Myocyte (in vitro differentiated cells): ENCODE data around the gene NF2. TPM values are rescaled to one million over a fixed set of nuclear protein-coding genes. Genes with fewer than 3 reads are reported as not detected.

ENCODE experiments used
- DNase-seq: peaks from one replicate; pipeline ENCODE4 v3.0.0-alpha.2; 2012; ENCODE audit warnings: low read depth
- total RNA-seq: library from RNA; depleted of rRNA; stranded (reverse); fragments of >200 nt; gene quantifications from 2 replicates; pipeline ENCODE4 v1.2.3, GENCODE V29; 2014

Gene NF2
- total RNA-seq, 1 donor from 2014 or later, result 71.1 TPM

DNA sequence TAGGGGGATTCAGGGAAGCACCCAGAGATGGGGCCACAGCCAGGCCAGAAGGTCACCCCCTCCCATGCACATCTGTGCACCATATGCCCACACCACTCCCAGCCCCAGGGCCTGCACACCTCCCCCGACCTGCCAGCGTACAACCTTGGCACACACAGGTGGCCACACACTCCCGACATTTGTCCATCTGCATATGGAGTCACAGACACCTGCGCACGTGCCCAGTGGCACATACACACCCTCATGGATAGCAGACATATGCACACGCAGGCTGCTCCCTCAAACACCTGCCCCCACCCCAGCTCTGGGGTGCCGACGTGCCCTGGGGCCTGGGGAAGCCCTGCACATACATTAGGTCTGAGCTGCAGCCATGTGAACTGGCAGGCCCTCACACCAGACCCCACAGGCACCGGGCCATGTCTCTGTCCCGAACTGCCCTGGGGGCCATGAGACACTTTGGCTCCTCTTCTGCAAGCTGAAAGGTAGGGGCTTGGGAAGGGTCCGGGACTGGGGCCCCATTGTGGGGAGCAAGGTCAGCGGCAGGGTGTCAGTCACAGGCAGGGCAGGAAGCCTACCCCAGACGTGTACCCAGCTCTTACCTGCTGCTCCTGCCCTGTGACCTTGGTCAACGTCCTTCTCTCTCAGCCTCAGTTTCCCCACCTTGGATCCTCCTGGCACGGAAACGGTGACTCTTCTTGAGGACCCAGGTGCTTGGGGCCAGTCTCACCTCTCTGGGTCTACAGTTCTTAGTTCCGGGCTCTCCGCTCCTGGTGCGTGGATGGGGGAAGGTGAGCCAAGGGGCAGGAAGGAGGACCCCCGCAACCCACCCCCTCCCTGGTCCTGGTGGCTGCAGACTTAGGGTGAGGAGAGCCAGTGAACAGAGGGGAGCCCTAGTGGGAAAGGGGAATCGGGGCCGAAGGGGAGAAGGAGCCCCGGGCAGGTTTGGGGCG is 115.8 kb downstream of the NF2 start:
- no peak for DNase-seq

DNA sequence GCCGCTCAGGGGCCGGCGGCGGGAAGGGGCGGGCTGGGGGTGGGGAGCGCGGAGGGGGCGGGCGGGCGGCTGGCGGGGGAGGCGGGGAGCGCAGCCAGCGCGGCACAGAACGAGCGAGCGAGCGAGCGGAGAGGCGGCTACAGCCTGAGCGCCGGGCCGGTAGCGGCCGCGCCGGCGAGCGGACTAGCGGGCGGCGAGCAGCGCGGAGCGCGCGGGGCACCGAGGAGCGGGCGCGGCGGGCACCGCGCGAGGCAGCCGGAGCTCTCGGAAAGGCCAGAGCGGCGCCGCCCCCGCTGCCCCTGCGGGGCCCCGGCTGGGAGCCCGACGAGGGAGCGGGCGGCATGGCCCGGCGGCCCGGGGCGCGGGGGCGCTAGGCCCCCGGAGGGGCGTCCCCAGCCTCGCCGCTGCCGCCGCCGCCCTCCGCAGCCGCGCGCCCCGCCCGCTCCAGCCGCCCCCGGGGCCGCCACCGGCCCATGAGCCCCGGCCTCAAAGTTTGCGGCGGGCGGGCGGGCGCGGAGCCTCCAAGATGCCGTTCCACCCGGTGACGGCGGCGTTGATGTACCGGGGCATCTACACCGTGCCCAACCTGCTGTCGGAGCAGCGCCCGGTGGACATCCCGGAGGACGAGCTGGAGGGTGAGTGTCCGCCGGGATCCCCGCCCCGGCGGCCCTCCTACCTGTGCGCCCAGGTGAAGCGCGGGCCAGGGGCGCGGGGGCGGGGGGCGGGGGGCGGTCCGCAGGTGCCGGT is 116.6 kb downstream of the NF2 start, which contains the start of gene CABP7:
CABP7 (plus strand) TSS at position 105 of the 747 bp plus-strand sequence; CDS start at position 527, 422 bp downstream.
- DNase-seq, result no peak

DNA sequence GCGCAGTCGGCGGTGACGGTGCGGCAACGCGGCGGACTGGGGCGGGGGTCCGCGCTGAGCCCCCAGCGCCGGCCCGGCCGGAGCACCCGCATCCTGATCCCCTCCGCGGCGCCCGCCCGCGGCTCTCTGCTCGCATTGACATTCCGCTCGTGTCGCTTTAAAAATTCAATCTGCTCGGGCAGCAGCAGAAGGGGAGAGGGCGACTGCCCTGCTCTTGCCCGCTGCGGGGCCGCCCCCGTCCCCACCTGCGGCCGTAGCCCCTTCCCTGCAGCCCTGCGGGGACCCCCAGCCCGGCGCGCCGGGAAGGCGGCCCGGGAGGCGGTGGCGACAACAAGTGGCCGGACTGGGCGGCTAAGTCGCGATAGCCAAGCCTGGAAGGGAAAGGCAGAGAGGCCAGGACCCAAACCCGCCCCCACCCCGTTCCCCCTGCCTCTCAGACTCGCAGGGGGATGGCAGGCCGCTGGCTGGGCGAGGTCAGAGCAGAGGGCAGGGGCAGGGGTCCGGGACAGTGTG is 117.4 kb downstream of the NF2 start:
- no peak for DNase-seq

DNA sequence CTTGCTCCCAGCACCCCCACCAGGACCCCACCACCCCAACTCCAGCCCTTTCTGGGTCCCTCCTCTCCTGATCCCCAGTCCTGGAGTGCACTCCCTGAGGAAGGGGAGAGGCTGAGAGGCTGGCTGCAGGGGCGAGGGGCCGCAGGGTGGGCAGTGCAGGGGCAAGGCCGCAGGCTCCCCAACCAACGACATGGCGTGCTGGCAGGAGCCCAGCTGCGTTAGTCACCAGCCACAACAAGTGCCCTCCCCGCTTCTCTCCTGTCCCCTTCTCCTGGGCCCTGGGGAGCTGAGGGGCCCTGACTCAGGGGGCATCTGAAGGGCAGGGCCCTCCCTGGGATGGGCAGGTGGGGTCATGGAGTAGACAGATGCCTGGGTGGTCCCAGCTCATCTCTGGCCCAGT is 118.7 kb downstream of the NF2 start:
- DNase-seq, result no peak

DNA sequence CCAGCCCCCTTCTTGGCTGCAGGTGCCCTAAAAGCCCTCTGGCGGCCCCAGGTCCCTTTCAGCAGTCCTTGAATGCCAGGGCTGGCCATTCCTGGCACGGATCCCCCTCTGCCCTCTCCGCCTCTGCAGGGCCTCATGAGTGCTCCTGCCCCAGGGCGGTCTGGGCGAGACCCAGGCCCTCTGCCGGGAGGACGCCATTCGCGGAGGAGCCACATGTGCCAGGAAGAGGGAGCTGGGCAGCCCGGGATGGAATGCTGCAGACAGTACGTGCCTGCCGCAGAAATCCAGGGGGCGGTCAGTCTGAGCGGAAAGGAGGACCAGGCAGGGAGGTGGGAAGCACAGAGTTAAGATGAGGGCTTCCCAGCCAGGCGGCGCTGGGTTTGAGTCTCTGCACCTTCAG is 119.2 kb downstream of the NF2 start:
- no peak for DNase-seq

DNA sequence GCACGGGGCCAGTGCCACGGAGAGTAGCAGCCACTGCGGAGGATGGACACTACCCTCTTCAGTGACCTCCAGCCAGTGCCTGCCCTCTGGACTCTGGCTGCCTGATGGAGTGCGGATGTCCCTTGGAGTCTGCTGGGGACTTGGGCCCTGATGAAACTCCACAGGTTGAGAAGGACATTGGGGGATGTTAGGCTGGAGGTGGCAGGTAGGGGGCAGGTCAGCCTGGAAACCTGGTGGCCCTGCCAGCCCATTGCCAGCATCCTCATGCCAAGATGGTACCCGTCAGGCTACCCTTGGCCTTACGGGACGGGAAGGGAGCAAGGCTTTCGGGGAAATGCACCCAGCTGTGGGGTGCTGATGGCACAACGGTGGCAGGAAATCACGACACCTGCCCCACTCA is 120.3 kb downstream of the NF2 start:
- DNase-seq, result no peak

DNA sequence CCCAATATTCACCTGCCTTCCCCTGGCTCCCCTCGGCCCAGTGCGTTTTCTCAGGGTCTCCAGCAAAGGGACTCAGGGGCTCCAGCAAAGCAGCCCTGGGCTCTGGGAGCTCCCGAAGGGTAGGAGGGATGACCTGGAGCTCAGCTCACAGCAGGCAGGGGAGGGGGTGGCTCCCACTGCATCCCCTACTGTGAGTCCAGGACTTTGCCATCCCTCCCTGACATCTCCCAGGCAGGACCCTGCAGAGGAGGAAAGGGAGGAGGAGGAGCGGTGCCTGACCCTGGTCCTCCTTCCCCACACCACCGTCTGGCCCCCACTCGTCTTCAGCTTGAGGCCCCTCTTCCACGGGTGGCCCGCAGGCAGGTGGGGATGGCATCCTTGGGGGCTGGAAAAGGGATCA is 121.4 kb downstream of the NF2 start:
- no peak for DNase-seq

DNA sequence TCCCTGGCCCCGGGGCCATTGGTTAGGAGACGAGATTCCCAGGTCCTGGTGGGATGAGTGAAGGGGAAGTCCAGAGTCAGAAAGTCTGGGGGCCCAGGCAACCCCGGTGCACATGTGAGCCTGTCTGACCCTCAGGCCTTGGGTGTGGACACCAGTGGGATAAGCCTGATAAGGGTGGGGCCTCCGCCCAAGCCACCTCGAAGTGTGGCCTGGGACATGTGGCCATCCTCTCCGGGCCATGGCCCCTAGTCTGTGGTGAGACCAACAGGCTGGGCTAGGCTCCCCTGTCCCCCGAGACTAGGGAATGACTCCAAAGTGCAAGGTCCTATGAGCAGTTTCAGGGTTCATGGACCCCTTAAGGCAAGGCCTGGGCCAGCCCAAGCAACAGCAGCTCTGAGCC is 122.7 kb downstream of the NF2 start:
- no peak for DNase-seq

DNA sequence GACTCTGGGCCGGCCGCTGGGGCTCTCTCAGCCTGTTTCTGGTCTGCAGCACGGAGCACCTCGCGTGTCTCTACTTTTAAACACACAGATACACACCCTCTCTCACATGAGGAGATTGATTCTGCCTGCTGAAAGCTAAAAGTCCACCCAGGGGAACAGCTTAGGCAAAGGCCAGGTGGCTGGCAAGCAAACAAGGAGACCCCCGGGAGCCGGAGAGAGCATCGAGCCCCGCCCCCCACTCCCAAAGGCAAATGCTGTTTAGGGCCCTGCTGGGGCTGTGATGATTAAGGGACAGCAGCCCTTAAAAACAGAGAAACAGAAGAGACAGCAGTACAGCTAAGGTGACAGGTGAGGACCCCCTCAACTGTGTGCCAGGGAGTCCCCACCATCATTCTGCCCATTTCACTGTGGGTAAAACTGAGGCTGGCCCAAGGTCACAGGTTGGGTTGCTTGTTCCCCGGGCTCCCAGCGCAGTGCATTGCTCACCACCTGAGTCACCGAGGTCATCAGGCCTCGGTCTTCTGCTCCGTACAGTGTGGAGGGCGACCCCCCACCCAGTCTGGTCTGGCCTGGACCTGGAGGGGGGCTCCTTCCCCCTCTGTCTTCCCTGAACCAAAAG is 123.2 kb downstream of the NF2 start:
- DNase-seq, result no peak

DNA sequence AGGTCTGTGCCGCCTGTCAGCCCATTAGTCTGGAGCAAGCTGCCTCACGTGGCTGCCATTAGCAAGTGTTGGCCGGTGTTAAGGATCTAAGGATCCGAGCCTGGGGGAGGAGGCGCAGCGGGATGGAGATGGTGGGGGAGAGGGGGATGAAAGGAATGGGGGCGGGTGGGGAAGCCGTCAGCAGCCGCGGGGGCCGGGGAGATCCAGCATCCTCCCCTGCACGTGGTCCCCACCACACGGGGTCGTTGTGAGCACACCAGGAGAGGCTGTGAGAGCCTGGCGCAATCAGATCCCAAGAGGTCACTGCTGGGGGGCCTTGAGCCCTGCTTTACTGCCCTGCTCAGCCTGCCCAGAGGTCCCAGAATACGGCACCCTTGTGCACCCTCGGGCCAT is 123.7 kb downstream of the NF2 start:
- DNase-seq, result no peak

DNA sequence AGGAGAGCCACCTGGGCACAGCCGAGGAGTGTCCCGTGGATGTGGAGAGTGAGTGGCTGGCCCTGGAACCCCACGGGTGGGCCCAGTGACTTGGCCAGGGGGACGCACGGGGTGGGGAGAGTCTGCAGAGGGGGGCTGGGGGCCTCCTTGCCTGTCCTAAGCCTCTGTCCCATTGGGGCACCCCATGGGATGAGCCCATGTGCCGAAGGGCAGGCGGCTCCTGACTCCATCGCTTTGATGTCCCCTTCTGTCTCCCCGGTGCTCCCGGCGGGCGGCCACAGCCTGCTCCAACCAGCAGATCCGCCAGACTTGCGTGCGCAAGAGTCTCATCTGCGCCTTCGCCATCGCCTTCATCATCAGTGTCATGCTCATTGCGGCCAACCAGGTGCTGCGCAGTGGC is 125.7 kb downstream of the NF2 start:
- DNase-seq, result no peak

DNA sequence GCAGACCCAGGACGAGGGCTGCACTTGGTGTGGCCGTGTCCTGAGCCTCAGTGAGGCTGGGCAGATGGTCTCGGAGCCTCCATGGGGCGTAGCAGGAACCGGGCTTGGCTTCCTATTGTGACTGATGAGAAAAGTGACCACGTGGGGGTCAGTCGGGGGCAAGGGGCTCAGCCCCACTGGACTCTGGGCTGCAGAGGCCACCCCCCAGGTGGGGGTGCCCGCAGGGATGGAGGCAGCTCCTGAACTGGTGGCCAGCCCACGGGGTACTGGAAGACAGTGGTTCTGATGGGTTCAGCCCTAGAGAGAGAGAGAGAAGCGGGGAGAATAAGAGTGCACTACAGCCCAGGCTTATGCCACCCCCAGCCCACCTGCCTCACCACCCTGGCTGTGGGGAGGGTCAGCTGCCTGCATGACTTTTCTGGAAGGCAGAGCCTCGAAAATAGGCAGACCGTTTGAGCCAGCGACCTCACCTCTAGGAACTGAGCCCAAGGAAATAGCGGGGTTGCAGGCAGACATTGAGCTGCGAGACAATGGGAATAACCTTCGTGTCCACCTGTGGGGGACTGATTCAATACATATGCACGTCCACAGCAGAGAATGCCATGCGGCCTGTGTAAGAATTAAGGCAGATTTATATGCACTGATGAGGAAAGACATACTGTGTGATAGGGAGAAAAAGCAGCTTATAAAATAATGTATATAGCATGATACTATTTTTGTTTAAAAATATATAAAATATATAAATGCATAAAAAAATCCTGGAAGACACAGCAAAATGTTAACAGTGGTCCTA is 127.8 kb downstream of the NF2 start:
- DNase-seq, result no peak

DNA sequence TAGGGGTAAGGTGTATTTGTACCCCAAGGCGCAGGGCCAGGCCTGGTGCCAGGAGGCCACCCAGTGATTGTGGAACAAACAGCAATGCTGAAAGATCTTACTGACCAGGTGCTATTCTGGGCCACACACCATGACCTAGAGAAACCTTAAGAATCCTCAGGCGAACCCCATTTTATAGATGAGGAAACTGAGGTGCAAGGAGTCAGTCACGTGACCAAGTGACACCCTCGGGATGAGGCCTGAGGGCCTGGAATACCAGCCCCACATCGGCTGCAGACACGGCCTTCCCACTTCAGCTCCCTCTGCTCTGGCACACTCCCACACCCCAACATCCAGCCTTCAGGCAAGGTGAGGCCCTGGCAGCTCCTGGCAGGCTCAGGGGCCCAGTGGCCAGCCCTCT is 129.4 kb downstream of the NF2 start:
- DNase-seq, result no peak

DNA sequence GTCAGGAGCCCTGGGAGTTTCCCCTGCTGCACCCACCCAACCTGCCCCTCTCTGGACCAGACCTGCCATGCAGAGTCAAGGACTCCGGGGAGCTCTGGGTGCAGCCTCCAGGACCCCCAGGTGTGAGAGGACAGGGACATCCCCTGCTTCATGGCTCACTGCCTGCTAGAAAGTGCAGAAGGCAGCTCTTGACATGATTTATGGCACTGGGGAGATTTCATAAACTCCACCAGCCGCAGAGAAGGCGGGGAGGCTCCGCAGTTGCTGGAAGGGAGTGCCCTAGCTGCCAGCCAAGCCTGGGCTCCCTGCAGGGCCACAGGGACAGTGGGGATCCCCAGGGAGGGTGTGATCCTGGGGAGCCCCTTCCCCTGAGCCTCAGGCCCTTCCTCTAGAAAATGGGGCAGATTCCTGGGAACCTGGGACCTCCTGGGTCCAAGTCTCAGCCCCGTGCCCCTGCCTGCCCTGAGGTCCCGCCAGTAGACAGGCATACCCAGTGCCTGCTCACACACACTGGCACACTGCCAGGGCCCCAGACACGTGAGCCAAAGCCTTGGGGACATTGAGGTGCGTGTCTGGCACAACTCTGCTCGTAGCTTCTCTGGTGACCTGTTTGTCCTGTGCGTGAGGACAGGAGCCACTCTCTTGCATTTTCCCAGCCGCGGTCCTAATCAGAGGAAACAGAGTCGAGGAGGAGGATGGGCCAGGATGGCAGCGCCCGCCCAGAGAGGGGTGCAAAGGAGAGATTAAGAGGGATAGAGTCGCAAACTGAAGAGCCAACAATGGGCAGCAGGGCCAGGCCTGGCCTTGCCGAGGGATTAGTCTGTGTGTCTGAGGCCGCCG is 130.1 kb downstream of the NF2 start:
- DNase-seq, result no peak

DNA sequence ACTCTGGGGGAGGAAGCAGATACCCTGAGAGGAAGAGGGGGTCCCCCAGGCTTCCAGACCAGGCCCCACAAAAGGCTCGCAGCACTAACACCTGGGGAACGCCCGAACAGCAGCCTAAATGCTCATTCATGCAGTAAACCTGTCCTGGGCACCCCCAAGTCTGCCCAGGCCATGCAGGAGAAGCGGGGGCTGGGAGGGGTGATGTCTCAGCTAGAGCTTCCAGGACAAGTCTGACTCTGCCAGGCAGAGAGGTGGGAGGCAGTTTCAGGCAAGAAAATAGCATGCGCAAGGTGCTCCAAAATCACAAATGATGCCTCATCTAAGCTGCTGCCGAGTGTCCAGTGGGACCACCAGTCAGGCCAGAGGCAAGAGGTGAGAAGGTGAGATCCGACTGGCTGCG is 131.0 kb downstream of the NF2 start:
- no peak for DNase-seq

DNA sequence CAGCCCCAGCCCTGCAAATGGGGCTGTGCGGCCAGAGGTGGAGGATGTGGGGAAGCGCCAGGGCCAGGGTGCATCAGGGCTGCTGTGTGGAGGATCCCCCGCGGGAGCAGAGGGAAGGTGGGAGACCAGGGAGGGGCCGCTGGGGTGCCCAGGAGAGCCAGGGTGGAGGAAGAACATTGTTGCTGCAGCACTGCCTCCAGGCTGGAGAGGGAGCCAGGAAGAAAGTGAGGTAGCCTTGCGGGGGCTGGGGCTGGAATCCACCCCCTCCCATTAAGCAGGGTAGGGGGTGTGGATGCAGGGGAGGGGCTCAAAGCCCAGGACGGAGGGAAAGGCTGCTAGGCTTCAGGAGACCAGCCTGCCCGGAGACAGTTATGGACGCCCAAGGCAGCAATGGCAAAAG is 131.4 kb downstream of the NF2 start:
- no peak for DNase-seq

DNA sequence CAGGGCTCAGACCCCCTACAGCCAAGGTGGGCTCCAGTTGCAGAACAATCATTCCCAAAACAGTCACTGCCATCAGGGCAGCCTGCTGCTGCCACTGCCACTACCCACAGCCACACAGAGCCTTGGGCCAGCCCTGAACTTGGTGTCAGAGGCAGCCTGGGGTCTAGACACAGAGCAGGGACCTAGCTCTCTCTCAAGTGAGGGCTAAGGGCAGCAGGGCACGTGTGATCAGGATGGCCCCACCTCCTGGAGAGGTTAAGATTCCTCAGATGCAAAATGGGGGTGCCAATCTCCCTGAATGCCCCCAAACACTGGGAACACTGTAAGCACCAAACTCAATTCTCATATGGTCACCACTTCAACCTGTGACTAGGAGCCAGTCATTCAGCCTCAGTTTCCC is 132.0 kb downstream of the NF2 start:
- DNase-seq, result no peak

DNA sequence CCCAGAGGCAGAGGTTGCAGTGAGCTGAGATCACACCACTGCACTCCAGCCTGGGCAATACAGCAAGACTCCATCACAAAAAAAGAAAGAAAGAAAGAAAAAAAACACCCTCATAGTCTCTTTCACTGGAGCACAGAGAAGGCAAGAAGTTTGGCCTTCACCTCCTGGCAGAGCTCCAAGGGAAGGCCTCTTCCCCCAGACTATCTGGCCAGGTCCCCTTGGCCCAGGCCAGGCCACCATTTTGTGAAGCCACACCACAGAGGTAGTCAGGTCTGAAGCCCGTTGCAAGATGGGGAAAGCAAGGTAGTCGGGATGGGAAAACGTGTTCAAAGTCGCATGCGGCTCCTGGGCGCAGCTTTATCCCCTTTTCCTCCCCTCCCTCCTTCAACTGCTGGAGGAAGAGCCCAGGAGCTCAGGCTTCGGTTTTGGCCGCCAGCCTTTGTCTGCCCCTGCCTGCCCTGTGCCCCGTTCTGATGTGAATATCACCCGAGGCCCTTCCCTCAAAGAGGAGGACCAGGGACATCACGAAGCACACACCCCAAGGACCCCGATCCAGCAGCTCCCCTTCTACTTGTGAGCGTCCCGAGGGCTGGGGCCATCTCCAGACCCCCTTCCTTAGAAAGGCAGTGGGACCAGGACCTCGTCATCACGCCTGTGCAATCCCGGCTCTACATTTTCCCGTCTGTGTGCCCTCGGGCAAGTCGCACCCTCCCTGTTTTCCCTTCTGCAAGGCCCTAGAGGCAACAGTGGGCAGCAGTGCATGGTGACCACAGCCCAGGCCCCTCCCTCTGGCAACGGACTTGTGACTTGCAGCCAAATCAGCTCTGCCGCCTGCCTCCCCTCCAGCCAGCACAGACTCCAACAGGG is 134.1 kb downstream of the NF2 start:
- DNase-seq, result no peak
